D721Med (cell line): ENCODE measurements around the gene DHH.

Experiments
- DNase-seq: peaks from one replicate; pipeline ENCODE4 v3.0.0; 2011; ENCODE audit warnings: low spot score; ENCODE audit not compliant: insufficient read length
- FAIRE-seq: peaks from 2 replicates; lab custom pipeline; 2011; peaks lifted over from hg19 to GRCh38; lab: Jason Lieb, UNC
- TF ChIP-seq, protein P1 (sequence below): IDR thresholded peaks from 2 replicates; pipeline ENCODE4 v1.5.1; 2012; ENCODE audit warnings: mild to moderate bottlenecking, control low read depth; ENCODE audit not compliant: insufficient read depth; ENCODE audit errors: missing control alignments

Gene DHH

DNA sequence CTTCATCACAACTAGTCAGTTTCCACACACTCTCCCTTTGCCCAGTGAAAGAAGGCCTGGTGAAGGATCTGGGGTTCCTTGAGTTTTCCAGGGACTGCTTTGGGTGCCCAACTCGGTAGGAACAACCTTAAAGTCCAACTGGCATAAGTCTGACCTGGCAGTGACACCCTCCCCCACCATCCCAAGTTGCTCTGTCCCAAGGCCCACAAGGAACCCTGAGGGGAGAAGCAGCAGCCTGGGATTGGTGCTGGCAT, 35.6 kb downstream of the DHH start:
- TF ChIP-seq, protein P1, sequence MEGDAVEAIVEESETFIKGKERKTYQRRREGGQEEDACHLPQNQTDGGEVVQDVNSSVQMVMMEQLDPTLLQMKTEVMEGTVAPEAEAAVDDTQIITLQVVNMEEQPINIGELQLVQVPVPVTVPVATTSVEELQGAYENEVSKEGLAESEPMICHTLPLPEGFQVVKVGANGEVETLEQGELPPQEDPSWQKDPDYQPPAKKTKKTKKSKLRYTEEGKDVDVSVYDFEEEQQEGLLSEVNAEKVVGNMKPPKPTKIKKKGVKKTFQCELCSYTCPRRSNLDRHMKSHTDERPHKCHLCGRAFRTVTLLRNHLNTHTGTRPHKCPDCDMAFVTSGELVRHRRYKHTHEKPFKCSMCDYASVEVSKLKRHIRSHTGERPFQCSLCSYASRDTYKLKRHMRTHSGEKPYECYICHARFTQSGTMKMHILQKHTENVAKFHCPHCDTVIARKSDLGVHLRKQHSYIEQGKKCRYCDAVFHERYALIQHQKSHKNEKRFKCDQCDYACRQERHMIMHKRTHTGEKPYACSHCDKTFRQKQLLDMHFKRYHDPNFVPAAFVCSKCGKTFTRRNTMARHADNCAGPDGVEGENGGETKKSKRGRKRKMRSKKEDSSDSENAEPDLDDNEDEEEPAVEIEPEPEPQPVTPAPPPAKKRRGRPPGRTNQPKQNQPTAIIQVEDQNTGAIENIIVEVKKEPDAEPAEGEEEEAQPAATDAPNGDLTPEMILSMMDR: no peak
- FAIRE-seq (no peak), DNase-seq (no peak)

DNA sequence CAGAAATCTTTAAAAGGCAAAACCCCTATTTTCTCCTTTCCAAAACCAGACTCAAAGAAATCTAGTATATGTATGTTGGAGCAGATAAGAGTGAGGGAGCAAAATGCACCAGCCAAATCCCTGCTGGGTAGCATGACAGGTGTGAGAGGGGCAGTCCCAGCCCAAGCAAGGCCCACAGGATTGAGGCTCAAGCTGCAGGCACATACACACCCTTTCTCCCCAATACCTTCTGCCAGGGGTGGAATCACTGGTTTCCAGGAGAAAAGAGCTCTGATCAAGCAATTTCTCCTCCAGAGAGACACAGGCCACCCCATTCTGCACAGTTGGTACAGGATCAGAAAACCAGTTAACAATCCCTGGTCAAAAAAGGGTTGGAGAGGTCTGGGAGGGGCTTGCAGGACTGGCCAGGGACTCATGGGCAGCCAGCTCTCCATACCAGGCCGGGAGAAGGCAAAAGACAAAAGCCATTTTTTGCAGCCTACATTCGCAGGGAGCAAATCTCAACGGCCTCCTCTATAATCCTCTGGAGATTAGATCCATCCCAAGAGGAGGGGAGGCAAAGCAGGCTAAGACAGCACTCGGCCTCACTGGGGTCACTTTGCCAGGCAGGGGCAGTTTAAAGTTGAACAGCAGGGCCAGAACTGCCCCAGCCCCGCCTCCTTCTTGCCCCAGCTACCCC, 36.1 kb downstream of the DHH start:
- DNase-seq (peak; percentile 90), FAIRE-seq (no peak)
- TF ChIP-seq, protein P1: no peak

- TF ChIP-seq, protein P1: no peak
- no peak for FAIRE-seq
- no peak for DNase-seq
Observed at GRCh38 chr12:49057888-49058287, 36.7 kb downstream of the DHH start.

DNA sequence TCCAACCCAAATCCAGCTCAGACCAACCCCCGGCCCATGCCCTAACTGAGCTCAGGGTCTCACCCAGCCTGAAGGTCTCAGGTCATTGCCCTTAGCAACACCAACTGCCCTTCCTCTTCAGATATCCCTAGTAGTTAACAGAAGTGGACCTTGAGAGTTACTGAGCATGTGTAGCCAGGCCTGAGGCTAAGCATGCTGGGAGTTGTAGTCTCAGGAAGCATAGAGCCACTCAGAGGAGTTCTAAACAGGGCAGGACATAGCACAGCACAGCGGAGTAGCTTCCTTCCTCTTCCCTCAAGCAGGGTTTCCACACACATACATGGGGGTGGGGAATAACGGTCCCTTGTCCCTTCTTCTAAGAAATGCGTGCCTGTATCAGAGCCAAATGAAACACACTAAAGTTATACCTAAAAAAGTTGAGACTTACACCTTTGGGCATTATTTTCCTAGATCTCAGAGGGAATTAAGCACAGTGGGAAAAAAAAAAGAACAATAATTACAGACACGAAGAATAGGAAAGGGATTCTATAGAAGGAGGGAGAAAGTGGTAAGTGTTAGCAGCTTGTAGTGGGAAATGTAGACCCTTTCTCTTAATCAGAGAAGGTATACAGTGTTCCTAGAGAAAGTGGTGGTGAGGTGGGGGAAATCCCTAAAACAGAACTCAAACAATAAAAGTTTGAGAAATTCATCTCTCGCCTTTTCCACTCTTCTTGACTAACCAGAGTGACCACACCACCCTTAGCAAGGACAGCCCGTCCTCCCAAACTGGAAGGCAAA, 38.4 kb downstream of the DHH start:
- TF ChIP-seq, protein P1: no peak
- DNase-seq (peak; percentile 76), FAIRE-seq (peak; percentile 11)

DNA sequence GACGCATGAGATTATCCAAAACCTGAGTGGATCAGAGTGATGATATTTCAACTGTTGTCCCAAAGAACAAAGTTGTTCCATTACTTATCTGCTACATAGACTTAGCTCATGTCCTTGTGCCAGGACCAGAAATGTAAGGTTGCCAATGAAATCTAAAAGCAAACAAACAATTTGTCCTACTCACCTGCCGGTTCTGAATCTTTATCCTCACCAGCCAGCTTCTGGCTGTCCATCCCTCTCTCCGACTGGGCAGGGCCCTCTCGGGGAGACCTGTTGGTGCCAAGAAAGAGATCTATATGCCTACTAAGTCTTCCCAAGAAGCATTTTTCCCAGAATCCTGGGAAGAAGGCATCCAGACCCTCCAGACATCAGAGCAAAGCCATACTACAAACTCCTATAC, 39.5 kb downstream of the DHH start:
- DNase-seq: no peak
- FAIRE-seq: no peak
- TF ChIP-seq, protein P1: no peak

GRCh38 chr12:49054524-49054923, 40.1 kb downstream of the DHH start:
- no peak for DNase-seq
- TF ChIP-seq, protein P1: no peak
- FAIRE-seq: no peak

DNA sequence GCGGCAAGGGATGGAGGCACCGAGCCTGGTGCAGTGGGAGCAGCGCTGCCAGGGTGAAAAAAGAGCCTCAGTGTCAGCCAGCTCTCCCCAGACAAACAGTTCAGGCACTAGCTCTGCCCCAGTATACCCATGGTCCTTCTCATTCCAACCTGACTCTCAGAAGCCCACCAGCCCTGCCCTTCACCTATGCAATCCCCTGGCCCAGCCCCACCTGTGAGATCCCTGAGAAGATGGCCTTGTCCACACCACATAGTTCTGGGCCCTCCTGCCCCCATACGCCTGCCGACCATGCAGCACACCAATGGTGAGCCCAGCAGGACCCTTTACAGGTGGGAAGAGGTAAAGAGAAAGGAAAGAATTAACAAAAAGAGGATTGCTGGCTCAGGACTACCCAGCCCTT, 40.5 kb downstream of the DHH start:
- TF ChIP-seq, protein P1: no peak
- DNase-seq (no peak), FAIRE-seq (no peak)
